IPS DF 4.7 (cell line): Measurements from ENCODE around the gene TECTB.

Experiments used
- DNase-seq: peaks from one replicate; pipeline ENCODE4 v3.0.0-alpha.2; 2013; ENCODE audit warnings: low spot score; ENCODE audit errors: extremely low read depth

The TECTB gene

GRCh38 chr10:112307358-112308124, 24.3 kb downstream of the TECTB start:
- peak; percentile 66 for DNase-seq

GRCh38 chr10:112308125-112308502, 24.9 kb downstream of the TECTB start:
- DNase-seq: no peak

DNA sequence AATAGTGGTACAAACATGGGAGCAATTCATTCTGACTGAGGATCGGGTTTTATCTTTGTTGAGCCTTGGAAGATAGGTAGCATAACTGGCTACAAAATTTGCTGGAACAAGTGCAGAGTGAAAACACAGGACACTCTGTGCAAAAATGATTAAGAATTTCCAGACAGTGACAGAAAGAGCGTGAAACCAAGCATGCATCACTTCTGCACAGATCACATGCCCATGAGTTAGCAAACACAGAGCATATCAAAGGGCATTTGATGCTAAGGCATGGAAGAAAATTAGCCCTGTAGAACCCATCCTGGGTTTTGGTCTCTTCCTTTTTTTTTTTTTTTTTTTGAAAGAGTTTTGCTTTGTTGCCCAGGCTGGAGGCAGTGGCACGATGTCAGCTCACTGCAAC, 28.3 kb downstream of the TECTB start:
- DNase-seq: no peak

GRCh38 chr10:112313234-112313633, 30.0 kb downstream of the TECTB start:
- no peak for DNase-seq

DNA sequence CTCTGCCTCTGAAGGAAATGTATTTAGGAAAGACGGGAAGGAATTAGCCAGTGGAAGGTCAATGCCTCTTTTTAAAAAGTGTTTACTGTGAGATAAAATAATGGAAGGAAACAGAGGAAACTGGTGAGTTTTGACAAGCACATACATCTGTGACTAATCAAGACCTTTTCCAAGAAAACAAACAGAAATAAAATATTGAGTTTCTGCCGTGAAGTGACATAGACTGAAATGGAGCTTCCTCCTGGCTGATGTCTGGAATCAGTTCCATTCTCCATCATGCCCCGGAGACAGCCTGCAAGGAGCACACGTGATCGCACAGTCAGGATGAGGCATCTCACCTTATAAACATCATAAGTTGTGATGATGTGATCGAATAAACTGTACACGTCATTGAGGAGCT, 30.7 kb downstream of the TECTB start:
- DNase-seq: no peak

GRCh38 chr10:112314822-112315474, 31.7 kb downstream of the TECTB start:
- DNase-seq: peak; percentile 71

- DNase-seq: no peak
Observed at GRCh38 chr10:112327678-112328077, 44.5 kb downstream of the TECTB start.

DNA sequence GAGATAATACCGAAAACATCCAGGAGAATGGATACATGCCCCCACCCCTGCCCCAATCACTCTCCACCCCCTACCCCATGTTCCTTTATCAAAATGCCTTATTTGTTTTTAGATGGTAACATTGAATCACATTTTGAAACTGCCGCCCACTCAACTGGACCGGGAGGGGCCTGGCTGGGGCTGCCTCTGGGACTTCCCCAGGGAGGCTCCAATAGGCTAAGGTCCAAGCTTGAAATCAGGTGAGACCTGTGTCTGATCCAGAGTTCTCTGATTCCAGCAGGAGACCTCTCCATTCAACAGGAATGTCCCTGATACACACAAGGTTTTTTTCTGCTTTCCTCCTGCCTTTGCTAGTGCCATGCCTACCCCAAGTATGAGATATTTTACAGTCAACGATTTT, 47.0 kb downstream of the TECTB start:
- DNase-seq: no peak

- DNase-seq: no peak
Observed at GRCh38 chr10:112330607-112331160, 47.5 kb downstream of the TECTB start.

GRCh38 chr10:112332022-112332421, 48.8 kb downstream of the TECTB start:
- DNase-seq: no peak

GRCh38 chr10:112332509-112333228, 49.5 kb downstream of the TECTB start:
- DNase-seq: no peak

- DNase-seq: no peak
Observed at GRCh38 chr10:112333452-112333851, 50.3 kb downstream of the TECTB start.

- DNase-seq: no peak
Observed at GRCh38 chr10:112335111-112335867, 52.1 kb downstream of the TECTB start.

DNA sequence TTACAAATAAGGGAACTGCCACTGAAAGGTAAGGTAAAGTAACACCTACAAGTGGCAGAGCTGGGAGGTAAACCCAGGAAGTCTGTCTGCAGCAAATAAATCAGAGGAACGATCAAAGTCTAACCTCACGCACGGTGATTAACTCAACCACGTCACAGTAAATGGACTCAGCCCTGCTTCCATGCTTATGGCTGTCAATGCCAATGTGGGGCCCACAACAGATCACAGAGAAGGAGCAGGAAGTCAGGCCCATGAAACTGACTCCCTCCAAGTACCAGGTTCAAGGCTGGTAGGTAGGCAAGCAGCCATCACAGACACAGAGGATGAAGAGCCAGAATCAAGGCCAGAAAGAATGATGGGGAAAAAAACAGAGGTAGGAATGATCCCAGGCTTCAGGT, 52.7 kb downstream of the TECTB start:
- DNase-seq: no peak

- no peak for DNase-seq
Observed at GRCh38 chr10:112336556-112337201, 53.5 kb downstream of the TECTB start.

GRCh38 chr10:112338957-112339356, 55.8 kb downstream of the TECTB start:
- no peak for DNase-seq

- DNase-seq: no peak
Observed at GRCh38 chr10:112340601-112341000, 57.4 kb downstream of the TECTB start.

DNA sequence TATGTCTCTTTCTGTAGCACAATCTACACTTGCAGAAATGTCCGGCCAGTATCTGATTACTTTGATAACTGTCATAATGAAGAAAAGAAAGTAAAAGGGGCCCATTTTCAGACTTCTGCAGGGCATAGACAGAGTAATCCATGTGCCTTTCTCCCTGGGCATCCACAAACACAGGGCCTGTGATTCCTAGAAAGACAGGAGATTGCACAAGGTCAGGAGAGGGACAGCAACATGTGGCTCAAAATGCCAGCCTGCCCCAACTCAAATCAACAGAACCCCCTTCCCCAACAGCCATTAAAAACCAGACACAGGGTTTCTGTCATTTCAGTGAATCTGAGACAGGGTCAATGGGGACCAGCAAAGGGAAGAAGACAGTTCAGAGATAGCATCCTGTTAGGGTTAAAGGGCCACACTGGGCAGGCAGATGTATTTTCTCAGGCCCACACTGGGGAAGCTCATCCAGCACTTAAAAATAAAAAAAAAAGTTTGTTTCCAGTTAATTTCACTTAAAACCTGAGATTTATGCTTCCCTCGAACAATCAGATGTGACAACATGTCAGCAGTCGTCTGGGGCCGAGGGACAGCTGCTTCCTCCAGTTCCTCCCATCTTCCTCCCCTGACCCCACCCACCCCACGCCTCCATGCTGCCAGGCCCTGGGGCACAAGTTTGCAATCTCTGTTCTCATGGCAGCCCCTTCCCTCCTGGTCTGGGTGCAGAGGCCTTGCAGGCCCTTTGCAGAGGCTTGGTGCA, 60.0 kb downstream of the TECTB start:
- no peak for DNase-seq

- no peak for DNase-seq
Observed at GRCh38 chr10:112344261-112344660, 61.1 kb downstream of the TECTB start.

DNA sequence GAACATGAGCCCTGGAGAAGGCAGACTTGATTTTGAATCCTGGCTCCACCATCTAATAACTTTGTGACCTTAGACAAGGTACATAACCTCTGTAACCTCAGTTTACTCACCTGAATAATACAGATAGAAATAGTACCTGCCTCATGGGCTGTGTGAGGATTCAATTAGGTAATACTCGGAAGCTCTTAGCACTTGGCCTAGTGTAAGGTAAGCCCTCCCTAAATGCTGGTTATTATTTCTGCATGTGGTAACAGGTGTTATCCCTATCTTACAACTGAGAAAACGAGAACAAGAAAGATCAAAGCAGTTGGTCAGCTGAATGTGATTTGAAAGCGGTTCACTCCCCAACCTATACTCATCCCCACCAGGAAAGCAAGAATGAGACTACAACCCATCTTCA, 62.0 kb downstream of the TECTB start:
- no peak for DNase-seq
